ENCODE measurements around the gene COG4. TPM values are rescaled to one million over a fixed set of nuclear protein-coding genes. Genes with fewer than 3 reads are reported as not detected.

COG4 gene
- total RNA-seq, 120 experiments from 2014 or later: 33.6 to 68.0 (median 51.2) TPM

Other genes with a start within 250 kb of the COG4 start
- 100 to 1,000 TPM; 134 to 280 (median 218) TPM for gene AARS1, start 234.0 kb downstream of the COG4 start, total RNA-seq
- gene DDX19B, start 224.4 kb downstream of the COG4 start, total RNA-seq: 10 to 100 TPM; 13.1 to 33.1 (median 20.6) TPM
- gene DDX19A, start 176.7 kb downstream of the COG4 start, total RNA-seq: 10 to 100 TPM; 31.5 to 53.5 (median 41.3) TPM
- gene ST3GAL2, start 84.5 kb downstream of the COG4 start, total RNA-seq: 10 to 100 TPM; 15.9 to 62.9 (median 30.9) TPM
- 10 to 100 TPM; 15.7 to 38.7 (median 23.8) TPM for gene FCSK, start 69.0 kb downstream of the COG4 start, total RNA-seq
- gene SF3B3, start 262 bp upstream of the COG4 start, total RNA-seq: 100 to 1,000 TPM; 141 to 244 (median 179) TPM
- gene IL34, start 123.0 kb upstream of the COG4 start, total RNA-seq: 10 to 100 TPM in 117 of 120 experiments, 1 to 10 TPM in 3; 5.0 to 52.7 (median 20.4) TPM
- gene MTSS2, start 162.5 kb upstream of the COG4 start, total RNA-seq: 100 to 1,000 TPM; 135 to 968 (median 301) TPM